Stimulated activated naive CD8-positive, alpha-beta T cell treated with anti-CD3 and anti-CD28 coated beads, Interleukin-15, Interleukin-2, amounts not matched to agents 100 ng/mL and 50 ng/mL, for 24 hours (primary cell): Measurements from ENCODE around the gene FGL2.
"Not testable (repeated sequence)": the region's sequence is repeated elsewhere in the genome, so short reads cannot be mapped to it uniquely, and the experiment has no call there.

Source experiments
- H3K27ac Mint-ChIP-seq: one replicate; pipeline ENCODE4 v1.8.0; 2021; ENCODE audit warnings: mild to moderate bottlenecking, mixed read lengths
- H3K27me3 Mint-ChIP-seq: one replicate; pipeline ENCODE4 v1.8.0; 2021; ENCODE audit warnings: mixed read lengths
- H3K36me3 Mint-ChIP-seq: one replicate; pipeline ENCODE4 v1.8.0; 2021; ENCODE audit warnings: low read depth, mixed read lengths
- H3K4me1 Mint-ChIP-seq: one replicate; pipeline ENCODE4 v1.8.0; 2021; ENCODE audit warnings: low read depth, mixed read lengths
- H3K4me3 Mint-ChIP-seq: one replicate; pipeline ENCODE4 v1.8.0; 2021; ENCODE audit warnings: mild to moderate bottlenecking, mixed read lengths
- H3K9me3 Mint-ChIP-seq: one replicate; pipeline ENCODE4 v1.8.0; 2021; ENCODE audit warnings: mixed read lengths

Gene FGL2

DNA sequence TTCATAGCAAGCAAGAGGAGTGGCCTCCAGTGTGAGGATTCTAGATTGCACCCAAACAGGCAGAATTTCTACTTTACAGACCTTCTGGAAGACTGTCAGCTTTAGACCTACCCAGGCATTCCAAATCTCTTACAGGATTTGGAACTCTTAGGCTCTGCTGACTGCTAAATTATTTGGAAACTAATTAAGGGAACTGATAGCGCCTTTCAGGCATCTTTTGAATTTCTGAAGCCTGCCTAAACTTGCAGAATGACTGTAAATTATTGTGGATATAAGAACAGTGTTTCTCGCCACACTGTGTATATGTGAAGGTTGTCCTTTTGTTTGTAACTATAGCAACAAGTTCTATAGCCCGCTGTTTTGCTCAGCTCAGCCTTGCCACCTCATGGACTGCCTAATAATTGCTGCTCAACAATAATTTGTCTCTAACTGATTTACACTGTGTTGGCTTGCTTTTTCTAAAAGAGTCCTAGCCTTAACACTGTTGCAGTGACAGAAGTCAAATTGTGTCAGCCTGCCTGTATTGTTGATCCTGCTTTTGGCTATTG, 44.6 kb downstream of the FGL2 start:
- H3K9me3 Mint-ChIP-seq, H3K36me3 Mint-ChIP-seq, H3K27me3 Mint-ChIP-seq, H3K4me3 Mint-ChIP-seq: not testable (repeated sequence)
- Mint-ChIP-seq H3K27ac (peak overlapping the region; percentile 78), H3K4me1 (peaks cover 25% of the 10 kb centered on the region)

DNA sequence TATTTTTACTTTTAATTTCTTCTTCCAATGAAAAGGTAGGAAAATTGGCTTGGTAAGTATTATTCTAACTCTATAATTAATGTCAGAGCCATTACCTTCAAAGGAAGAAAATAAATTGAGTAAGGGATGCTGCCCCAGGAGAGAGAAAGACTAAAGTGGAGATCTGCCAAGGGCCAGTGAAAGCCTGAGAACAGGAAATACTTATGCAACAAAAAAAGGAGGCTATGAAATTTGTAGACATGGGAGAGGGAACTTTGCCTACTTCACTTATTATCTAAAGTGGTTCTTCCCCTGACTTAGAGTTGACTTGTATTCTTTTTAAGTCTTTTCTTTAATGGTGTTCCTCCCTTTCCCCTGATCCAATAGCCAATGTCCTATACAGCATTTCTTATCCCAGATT, 47.4 kb downstream of the FGL2 start:
- not testable (repeated sequence) for H3K36me3 Mint-ChIP-seq, H3K27ac Mint-ChIP-seq, H3K27me3 Mint-ChIP-seq, H3K4me3 Mint-ChIP-seq, H3K9me3 Mint-ChIP-seq
- peaks cover 13% of the 10 kb centered on the region for H3K4me1 Mint-ChIP-seq
